NCI-H1694 (cell line): ENCODE results near the gene LHX3.

Source experiments
- DNase-seq: peaks from one replicate; lab custom pipeline; 2025; lab: John Stamatoyannopoulos, UW

LHX3 gene

GRCh38 chr9:136207616-136208015 lies 2.7 kb upstream of the LHX3 start:
- no peak for DNase-seq

- DNase-seq = peak; percentile 14
Observed at GRCh38 chr9:136206602-136207275, 1.8 kb upstream of the LHX3 start.

GRCh38 chr9:136205707-136205992 lies 722 bp upstream of the LHX3 start:
- DNase-seq = no peak

- no peak for DNase-seq
Observed at GRCh38 chr9:136204145-136204805, 653 bp downstream of the LHX3 start.

- no peak for DNase-seq
Observed at GRCh38 chr9:136203408-136204144, 1.4 kb downstream of the LHX3 start.

GRCh38 chr9:136202454-136203407 lies 2.2 kb downstream of the LHX3 start:
- DNase-seq = no peak

GRCh38 chr9:136201609-136202453 lies 3.1 kb downstream of the LHX3 start:
- DNase-seq = no peak

- DNase-seq = no peak
Observed at GRCh38 chr9:136201174-136201573, 3.8 kb downstream of the LHX3 start.

- no peak for DNase-seq
Observed at GRCh38 chr9:136200424-136200823, 4.5 kb downstream of the LHX3 start.

GRCh38 chr9:136199391-136200288 lies 5.3 kb downstream of the LHX3 start:
- DNase-seq = no peak

- no peak for DNase-seq
Observed at GRCh38 chr9:136198605-136199083, 6.3 kb downstream of the LHX3 start.

GRCh38 chr9:136197930-136198604 lies 6.9 kb downstream of the LHX3 start:
- DNase-seq = no peak

GRCh38 chr9:136197084-136197875 lies 7.6 kb downstream of the LHX3 start:
- DNase-seq = no peak

GRCh38 chr9:136196404-136197083 lies 8.4 kb downstream of the LHX3 start:
- DNase-seq = no peak

GRCh38 chr9:136194540-136194939 lies 10.4 kb downstream of the LHX3 start:
- DNase-seq = no peak

GRCh38 chr9:136193891-136194279 lies 11.0 kb downstream of the LHX3 start:
- DNase-seq = no peak

- DNase-seq = no peak
Observed at GRCh38 chr9:136193127-136193890, 11.6 kb downstream of the LHX3 start.
